ENCODE measurements around the gene HOXD3.

Gene HOXD3

DNA sequence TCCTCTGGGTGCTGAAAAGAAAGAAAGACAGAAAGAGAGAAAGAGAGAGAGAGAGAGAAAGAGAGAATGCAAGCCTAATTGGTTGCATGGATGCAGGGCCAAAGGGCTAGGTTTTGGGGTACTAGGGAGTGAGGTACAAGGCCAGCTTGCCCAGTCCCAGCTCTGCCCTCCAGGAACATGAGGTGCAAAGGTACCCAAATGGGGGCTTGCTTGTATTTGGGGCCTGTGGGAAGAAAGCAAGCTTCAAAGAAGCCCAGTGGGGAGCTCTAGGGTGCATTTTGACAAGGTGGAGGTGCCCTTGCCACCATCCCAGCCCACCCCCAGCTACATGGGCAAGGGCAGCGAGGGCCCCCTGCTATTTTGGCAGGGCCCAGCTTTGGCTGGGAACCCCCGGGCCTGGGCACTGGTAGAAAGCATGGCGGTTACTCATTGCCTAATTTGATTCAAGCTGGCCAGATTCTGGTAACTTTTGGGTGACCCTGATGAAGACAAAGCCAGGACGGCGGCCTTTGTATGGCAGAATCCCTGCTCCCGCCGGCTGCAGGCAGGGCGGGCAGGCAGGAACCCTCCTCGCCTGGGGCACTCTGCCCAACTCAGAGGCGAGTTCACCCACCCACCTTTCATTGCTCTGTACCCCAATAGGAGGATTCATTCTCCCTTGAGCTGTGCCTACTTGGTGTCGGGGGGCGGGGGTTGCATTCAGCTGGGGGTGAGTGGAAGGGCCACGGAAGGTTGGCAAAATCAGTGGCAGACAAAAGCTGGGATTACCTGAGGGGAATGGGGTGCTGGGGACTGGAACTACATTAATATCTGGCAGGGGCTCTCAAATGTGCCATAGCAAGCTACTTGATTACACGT lies 6.3 kb upstream of the HOXD3 start:
- DNase-seq: no peak

DNA sequence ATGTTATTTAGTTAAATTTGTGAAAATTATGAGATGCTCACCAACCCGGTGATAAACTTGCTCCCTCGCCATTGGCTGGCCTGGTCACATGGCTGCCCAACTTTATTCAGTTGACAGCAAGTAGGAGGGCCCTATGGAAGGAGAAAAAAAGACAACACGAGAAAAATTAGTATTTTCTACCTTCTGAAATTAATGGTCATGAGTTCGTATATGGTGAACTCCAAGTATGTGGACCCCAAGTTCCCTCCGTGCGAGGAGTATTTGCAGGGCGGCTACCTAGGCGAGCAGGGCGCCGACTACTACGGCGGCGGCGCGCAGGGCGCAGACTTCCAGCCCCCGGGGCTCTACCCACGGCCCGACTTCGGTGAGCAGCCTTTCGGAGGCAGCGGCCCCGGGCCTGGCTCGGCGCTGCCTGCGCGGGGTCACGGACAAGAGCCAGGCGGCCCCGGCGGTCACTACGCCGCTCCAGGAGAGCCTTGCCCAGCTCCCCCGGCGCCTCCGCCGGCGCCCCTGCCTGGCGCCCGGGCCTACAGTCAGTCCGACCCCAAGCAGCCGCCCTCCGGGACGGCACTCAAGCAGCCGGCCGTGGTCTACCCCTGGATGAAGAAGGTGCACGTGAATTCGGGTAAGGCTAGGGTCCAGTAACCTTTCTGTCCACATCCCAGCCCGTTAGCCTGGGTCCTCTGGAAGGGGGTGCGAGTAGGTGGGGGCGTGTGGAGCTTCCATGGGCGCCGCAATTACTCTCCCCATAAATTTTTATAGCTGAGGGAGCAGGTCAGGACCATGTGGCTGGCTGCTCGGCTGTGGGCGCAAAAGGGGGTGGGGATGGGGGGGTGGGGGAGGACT lies 5.4 kb upstream of the HOXD3 start, which contains the start of gene HOXD4:
TSS of gene HOXD4 (plus strand) at position 109 of the 846 bp plus-strand sequence. CDS start at position 193, 84 bp downstream.
- no peak for DNase-seq

DNA sequence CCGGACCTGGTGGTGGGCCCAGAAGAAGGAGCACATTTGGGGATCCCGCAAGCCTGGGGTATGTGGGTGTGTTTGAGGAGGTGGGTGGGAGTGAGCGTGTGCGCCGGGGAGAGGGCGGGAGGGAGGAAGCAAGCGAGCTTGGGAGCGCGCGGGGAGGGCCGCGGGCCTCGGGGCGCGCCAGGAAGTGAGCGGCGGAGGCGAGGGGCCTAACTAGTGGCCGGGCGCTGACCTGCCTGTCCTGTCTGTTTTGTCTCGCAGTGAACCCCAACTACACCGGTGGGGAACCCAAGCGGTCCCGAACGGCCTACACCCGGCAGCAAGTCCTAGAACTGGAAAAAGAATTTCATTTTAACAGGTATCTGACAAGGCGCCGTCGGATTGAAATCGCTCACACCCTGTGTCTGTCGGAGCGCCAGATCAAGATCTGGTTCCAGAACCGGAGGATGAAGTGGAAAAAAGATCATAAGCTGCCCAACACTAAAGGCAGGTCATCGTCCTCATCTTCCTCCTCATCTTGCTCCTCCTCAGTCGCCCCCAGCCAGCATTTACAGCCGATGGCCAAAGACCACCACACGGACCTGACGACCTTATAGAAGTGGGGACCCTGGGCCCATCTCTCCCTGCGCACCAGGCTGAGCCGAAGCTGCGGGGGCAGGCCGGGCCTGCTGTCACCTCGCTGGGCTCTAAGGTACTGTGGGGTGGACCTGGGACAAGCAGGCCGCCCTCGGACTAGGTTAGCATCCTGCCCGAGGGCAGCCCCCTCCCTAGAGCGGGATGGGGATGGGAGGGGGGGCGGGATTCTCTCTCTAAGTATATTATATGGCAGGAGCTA lies 4.5 kb upstream of the HOXD3 start:
- no peak for DNase-seq

DNA sequence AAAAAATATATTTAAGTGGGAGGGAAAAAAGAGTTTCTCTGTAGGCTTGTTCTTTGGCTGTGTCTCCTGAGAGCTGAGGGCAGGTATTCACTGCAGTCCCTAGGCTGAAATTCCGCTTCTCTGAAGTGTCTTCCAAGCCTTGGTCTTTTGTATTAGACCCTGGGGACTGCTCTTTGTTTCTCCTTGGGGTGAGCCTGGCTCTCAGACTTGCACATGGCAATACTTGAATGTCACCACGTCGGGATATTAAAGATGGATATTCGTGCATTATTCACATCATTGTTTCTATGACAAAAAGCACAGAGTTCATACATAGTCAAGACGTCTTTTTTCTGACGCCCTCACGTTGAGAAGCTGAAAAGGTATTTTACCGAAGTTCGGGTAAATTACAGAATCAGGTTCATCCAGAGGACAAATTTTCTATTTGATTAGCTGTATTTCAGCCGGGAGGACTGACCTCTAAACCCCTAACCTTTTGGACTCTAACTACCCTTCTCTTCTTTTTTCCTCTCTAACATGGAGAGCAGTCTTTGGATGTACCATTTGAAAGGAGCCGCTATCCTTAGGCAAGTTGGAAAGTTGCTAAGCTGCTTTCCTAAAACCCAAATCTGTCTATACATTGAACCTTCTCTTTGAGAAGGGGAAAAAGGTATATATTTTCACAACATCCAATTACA lies 2.4 kb upstream of the HOXD3 start:
- DNase-seq: no peak

DNA sequence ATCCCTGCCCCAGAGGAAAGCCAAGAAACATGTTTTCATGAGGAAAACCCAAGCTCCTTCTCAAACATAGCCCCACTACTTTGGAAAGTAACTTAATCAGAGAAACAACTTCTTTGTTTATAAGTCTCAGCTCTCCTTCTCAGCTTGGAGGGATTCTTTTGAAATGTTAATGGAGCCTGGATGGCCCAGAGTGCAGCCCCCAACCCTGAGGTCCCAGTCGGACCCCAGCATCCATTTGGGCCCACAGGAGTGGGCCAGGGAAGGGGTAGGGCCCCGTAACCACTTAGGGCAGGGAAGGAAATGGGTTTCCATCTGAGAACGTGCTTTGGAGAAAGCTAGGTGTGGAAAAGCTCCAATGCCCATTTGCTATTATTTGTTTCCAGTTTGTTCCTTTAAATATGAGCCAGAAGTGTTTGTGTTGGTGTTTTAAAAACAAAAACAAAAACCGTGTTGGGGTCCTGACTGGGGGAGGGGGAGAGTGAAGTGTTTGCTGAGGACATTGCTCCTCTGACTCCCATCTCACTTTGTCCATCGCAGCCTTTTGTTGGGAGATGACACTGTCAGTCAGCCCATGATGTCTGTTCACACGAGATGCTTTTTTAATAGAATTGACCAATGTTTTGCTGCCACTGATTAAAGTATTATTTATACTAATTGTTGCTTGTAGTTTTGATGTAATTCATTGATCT lies 1.6 kb upstream of the HOXD3 start:
- no peak for DNase-seq

DNA sequence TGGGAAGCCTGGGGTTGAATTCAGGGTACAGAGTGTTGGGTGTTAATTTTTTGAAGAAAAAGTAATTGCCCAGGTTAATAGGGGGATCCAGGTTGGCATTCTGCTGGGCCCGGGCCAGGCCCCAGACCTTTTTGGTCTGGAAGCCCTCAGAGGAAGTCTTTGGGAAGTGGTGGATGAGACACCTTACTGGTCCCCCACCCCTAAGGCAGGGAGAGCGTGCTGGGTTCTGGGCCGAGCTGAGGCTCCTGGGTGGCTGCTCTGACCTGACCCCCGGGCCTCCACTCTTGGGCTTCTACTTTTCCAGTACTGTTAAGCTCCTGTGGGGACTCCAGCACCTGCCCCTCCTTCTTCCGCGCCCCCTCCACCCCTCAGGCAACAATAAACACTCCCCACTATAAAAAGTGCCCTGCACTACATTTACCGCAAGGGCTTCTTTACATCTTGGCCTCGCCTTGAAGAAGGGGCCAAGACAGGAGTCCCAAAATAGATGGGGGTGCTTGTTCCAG lies 753 bp upstream of the HOXD3 start:
- no peak for DNase-seq

DNA sequence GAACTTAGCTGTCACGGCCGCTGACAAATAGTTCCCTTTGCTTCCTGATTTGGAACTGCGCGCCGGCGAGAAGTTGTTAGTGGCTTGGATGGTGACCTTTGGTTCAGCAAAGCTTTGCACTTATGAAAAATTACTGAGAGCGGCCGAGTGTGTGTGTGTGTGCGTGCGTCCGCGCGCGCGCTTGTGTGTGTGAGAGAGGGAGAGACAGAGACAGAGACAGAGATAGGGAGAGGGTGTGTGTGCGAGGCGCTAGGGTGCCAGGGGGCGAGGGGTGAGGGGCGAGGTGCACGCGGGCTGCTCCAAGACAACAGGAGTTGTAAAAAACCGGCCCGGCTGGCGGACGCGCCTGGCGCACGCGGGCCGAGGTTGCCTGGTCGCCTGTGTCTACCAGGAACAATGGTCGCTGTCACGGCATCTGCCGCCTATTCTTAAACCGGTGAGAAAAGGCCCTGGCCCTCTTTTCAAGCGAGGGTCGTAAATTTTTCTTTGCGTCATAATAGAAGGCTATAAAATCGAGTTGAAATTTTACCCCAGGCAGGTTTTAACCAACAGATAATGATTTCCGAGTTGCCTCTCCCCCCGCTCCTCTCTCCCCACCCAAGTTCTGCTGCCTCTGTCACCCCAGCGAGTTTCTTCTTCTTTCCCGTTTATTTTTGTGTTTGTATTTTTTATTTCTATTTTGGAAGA lies 535 bp downstream of the HOXD3 start:
- no peak for DNase-seq

DNA sequence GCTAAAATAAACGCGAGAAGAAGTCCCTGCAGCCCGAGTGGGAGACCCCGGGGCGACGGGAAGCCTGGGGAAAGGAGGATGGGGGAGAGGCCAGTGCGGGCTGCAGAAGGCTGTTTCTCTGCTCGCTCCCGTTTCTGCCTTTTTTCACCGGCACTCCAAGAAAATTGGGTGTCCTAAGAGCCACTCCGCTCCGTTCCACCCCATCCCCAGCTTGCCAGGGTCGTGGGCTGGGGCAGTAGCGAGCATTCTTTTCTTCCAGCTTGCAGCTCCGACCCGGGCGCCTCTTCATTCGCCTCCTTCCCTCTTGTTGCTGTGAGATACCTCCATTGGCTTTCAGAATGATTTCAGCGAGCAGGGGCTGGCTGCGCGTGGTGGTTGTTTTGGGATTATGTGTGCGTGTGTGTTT lies 1.1 kb downstream of the HOXD3 start:
- DNase-seq: no peak

DNA sequence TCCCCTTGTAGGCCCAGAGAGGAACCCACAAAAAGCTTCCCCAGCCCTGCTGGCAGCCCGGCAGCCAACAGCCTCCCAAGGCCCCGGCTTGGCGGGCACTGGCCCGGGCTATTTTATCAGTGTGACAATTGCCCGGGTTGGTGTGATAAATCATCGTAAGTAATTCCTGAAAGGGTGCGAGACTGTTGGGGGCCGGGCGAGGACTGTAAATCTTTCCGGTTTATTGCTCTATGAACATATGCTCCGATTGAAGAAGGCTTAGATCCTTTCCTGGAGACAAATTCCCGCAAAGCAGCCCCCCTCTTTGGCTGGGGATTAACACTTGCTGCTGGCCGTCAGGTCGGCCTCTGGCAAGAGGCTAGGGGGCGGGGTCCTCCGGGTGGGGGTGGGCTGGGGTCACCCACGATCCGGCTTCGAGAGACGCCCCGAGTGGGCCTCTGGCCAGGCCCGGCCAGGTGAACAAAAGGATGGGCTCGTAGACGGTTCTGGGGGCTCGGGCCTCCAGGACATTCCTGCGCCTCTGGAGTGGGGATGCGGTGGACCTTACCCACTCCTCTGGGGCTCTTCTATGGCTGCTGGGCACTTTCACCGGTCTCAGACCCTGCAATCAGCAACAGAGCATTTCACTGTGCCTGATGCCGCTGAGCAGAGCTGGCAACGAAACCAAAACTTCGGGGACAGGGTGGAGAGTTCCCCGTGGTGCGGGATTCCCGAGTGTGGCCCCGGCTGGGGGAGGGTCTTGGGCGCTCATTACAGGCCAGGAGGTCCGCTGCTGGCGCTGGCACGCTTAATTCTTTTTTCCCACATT lies 2.0 kb downstream of the HOXD3 start:
- DNase-seq: no peak

DNA sequence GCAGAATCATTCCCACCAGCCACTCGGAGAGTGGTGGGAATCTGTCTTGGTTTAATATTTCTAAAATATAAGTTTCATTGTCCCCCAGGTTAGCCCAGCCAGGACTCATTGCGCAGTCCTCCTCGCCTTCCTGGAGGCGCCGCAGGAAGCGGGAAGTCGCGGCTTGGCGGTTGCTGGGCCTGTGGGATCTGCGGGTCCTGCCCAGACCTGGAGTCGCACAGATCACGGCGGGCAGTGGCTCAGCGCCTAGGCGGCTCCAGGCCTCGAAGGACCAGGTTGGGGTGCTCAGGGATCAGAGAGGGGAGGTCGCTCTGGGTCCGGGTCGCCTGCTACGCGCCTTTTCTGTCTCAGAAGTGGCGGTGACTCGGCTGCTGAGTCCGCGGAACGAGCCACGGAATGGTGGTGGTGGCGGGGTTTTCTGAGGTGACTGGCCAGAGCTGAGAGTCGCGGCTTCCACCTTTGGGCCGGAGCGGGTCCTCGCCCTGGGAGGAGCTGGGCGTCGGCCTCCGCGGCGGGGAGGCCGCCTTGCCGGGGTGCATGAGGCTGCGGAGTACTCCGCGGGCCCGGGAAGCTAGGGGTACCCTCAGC lies 2.6 kb downstream of the HOXD3 start:
- DNase-seq: no peak

DNA sequence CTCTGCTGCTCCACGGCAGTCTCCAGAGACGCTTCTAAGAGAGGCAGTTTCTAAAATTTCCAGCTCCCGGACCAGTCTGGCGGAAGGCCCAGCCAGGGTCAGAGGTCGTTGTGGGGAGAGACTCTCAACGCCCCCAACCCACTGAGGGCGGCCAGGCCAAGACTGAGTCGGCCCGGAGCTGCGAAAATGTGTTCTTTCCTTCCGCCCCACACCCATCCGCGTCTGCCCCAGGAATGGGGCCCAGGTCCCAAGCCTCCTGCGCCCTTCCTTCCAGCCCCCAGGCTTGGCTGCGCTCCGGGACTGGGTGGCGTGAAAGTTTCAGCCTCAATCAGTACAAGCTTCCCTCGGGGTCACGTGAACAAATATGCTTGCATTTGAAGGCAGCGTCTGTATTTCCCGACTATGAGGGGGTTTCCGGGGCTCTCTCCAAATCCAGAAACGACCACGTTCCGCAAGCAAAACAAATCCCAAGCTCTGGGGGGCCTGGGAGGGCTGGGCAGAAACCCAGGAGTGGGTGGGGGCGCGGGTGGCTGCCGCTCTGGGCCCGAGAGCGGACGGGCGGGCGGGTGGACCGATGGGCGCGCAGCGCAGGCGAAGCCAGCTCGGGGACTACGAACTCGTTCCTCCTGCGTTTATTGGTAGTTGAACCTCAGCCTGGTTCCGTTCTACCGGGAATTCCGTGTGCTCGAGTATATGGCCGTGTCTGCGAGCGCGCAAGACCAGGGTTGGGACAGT lies 3.3 kb downstream of the HOXD3 start:
- no peak for DNase-seq

DNA sequence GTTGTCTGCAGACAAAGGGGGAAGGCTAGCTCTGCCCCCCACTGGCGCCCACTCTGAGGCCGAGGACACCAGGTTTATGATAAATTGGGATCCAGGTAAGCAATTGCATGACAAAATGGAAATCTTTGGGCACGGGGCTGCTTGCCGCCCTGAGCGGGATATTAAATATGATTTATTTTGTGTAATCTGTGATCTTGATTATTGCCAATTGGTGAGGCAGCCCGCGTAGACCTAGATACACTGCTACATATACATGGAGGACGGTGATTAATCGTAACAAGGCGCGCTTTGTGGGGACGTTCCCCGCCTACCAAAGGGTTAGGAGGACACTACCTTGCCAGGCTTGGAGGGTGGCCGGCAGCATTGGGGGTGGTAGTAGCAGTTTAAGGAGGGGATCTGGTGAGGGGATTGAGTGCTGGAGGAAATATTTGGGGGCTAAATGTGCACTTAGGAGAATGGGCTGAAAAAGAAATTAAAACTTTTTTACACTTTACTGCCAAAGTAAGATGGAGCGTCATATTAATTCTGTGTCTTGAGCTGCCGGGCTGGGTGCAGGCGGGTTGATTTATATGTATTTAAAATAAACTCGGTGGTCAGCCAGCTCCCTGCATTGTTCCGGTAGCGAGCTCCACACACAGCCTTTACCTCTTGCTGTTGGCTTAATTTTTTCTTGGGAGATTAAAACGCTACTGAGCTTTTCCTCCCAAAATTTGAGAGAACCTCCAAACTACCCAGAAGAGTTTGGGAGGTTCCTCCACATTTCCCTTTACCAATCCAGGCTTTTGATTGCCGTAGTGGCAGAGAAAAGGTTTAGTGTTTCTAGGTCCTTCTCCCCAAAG lies 4.1 kb downstream of the HOXD3 start:
- DNase-seq: no peak

DNA sequence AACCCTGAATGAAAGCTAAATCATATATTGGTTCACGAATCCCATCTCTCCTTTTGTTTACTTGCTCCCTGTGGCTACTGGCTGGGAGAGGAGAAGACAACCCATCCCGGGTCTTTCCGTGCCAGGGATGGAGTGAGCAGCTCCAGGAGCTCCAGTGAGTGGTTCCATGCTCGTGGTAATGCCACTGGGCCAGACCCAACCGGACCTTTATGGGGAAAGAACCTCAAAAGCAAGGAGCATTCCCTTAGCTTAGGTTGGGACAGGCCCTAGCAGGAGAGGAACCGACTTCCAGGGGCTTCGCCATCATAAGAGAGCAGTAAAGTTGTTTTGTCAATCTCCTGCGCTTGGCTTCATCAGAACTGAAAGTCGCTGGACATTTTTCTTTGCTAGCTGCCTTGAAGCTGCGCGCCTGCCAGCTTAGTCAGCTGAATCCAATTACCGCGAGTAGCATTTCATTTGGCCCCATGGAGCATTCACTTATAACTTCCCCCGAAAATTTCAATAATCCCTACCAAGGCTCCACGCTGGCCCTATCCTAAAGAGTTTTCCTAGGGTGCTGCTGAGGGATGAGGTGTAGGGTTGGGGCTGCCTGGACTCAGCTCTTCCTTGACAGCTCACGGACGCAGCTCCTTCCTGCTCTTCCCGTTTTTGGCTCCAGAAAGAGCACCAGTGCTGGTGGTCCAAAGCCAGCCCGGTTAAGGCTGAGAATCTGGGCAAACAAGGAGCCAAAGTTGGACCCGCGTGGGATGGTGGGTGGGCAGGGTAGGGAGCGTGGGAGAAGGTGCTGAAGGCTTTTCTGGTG lies 4.9 kb downstream of the HOXD3 start:
- no peak for DNase-seq

DNA sequence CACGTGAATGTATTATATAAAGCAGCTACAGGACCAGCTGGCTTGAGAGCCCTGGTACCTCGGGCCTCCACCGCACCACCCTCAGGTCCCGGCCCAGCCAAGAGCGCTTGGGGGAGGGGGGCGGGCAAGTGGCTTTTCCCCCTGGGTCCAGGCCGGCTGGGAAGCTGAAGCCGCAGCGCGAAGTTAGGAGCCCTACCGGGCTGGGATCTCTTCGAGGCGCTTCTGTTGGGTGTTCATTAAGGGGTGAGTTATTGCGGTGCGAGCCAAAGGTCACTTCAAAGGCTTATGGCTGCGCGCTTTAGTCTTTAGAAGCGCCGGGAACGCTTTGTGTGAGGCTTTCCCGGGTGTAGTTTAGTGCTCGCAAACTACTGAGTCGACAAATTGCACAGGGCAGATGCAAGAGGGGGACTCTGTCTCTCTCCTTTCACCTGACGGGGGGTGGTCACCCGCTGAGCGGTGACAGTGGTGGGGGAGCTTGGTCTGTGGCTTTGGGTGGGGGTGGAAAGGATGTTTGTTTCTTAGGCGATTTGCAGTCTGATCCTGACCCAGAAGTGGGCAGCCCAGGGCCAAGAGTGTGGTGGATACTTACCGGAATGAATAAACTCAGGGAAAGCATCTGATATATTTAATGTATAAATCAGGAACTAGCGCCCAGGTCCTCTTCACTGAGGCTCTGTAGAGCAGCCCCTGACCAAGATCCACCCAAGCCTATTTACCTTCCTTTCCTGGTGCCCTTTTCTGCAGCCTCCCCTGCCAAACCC lies 6.0 kb downstream of the HOXD3 start:
- no peak for DNase-seq

DNA sequence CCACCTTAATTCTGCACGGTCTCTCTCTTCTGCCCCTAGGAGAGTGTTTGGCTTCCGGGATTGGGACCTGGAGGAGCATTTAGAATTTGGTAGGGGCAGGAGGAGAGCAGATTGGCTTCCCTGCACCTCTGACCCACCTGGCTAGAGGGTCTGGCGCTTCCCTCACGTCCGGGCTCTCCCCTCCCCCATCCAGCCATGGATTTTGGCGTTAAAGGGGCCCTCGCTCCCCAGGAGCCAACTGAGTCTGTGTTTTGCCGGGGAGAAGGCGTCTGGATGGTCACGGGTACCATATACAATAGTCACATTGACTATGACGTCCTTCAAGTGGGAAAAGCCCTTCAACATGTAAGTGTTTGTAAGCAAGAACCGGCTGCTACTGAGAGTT lies 6.6 kb downstream of the HOXD3 start:
- DNase-seq: no peak

DNA sequence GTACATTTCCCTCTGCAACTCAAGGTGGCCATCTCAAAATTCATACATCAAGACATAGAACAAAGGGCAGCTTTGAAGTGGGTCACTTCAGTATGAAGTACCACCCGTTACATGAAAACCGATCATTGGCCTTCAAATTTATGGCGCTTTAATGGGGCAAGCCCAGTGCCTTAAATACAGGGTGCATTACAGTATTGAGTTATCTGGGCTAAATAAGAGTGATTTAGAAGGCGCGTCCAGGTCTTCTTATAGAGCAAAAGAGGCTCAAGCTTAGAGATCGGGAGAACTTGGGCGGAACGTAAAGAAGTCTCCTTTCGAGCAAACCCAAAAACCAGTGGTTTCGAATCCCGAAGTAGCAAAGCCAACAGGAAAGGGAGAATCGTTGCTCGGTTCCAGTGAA lies 7.1 kb downstream of the HOXD3 start:
- DNase-seq: no peak

Data from bone marrow (tissue), 2 donors.